ENCODE results near the gene CLIP2. TPM values are rescaled to one million over a fixed set of nuclear protein-coding genes. Genes with fewer than 3 reads are reported as not detected.

CLIP2 gene
- polyA plus RNA-seq, 1 donor from 2014 or later: 25.7 TPM

DNA sequence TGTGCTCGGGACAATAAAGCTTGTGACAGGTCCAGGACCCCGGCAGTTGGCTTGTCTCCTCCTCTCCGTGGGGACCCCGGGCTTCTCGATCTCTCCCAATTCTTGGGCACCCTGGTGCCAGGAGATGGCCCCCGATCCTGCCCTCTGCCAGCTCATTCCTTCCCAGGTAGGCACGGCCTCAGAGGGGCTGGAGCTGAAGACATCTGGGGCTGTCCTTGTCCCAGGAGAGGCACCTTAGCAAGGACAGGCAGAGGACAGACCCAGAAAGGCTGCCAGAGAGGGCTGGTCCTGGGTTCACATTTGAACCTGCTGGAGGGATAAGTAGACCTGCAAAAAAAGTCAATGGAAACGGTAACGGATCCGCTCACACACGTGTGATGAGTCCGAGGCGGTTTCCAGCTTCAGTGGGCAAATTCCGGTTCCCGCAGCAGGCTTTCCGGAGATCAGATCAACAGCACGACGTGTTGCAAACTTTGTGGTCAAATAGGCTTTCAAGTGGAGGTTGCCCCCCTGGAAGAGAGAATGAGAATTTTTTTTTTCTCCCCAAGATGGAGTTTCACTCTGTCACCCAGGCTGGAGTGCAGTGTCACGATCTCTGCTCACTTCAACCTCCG is 116.8 kb downstream of the CLIP2 start:
- no peaks in the 10 kb centered on the region for H3K36me3 ChIP-seq (ENCODE audit: insufficient read depth, low read length)
- H3K4me3 ChIP-seq (ENCODE audit: low read length): no peak overlapping the region
- H4K20me1 ChIP-seq (ENCODE audit: insufficient read depth): no peaks in the 10 kb centered on the region
- no peak overlapping the region for H3K4me2 ChIP-seq (ENCODE audit: low read length)
- H3K27ac ChIP-seq (ENCODE audit: low read length): no peak overlapping the region
- H3F3A ChIP-seq (ENCODE audit: insufficient read depth, low read length, poor library complexity, severe bottlenecking): no peaks in the 10 kb centered on the region
- no peaks in the 10 kb centered on the region for H3K9me3 ChIP-seq (ENCODE audit: low read length)
- TF ChIP-seq REST (IDR thresholded peaks at IDR 0.05; ENCODE audit: borderline replicate concordance) (no peak), RAD21 (conservative IDR thresholded peaks at IDR 0.05) (no peak)
- H3K79me2 ChIP-seq (replicated peaks; ENCODE audit: insufficient read depth, low read length): no peaks in the 10 kb centered on the region
- H3K9me2 ChIP-seq (ENCODE audit: insufficient read depth, low read length): no peaks in the 10 kb centered on the region
- no peaks in the 10 kb centered on the region for H3K27me3 ChIP-seq (ENCODE audit: insufficient read depth, low read depth, low read length)
- no peak overlapping the region for H2AFZ ChIP-seq (ENCODE audit: low read depth, low read length)
- H3K9ac ChIP-seq (ENCODE audit: low read length): no peak overlapping the region

DNA sequence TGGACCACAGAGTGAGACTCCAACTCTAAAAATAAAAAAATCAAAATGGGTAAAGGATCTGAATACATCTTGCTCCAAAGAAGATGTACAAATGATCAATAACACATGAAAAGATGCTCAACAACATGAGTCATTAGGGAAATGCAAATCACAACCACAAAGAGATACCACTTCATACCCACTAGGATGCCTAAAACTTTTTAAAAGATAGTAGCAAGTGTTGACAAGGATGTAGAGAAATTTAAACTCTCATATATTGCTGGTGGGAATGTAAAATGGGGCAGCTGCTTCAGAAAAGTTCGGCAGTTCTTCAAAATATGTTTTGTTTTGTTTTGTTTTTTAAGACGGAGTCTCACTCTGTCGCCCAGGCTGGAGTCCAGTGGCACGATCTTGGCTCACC is 118.8 kb downstream of the CLIP2 start:
- Histone ChIP-seq H3K79me2 (replicated peaks; ENCODE audit: insufficient read depth, low read length) (no peaks in the 10 kb centered on the region), H3F3A (ENCODE audit: insufficient read depth, low read length, poor library complexity, severe bottlenecking) (no peaks in the 10 kb centered on the region), H3K27ac (ENCODE audit: low read length) (no peak overlapping the region), H3K27me3 (ENCODE audit: insufficient read depth, low read depth, low read length) (no peaks in the 10 kb centered on the region), H3K4me3 (ENCODE audit: low read length) (no peak overlapping the region), H3K4me2 (ENCODE audit: low read length) (no peak overlapping the region), H3K36me3 (ENCODE audit: insufficient read depth, low read length) (no peaks in the 10 kb centered on the region), H4K20me1 (ENCODE audit: insufficient read depth) (no peaks in the 10 kb centered on the region), H3K9ac (ENCODE audit: low read length) (no peak overlapping the region), H3K9me2 (ENCODE audit: insufficient read depth, low read length) (no peaks in the 10 kb centered on the region), H2AFZ (ENCODE audit: low read depth, low read length) (no peak overlapping the region), H3K9me3 (ENCODE audit: low read length) (no peaks in the 10 kb centered on the region)
- TF ChIP-seq RAD21 (conservative IDR thresholded peaks at IDR 0.05) (no peak), REST (IDR thresholded peaks at IDR 0.05; ENCODE audit: borderline replicate concordance) (no peak), EP300 (conservative IDR thresholded peaks at IDR 0.05; ENCODE audit: poor library complexity, severe bottlenecking) (no peak), CTCF (IDR thresholded peaks at IDR 0.05; ENCODE audit: poor library complexity, severe bottlenecking) (no peak), SMC3 (conservative IDR thresholded peaks at IDR 0.05; ENCODE audit: poor library complexity) (no peak), MXI1 (conservative IDR thresholded peaks at IDR 0.05; ENCODE audit: poor library complexity, severe bottlenecking) (no peak), EZH2 (IDR thresholded peaks at IDR 0.05; ENCODE audit: borderline replicate concordance, insufficient read depth, low read length, poor library complexity, severe bottlenecking) (no peak), TAF1 (IDR thresholded peaks at IDR 0.05; ENCODE audit: low read depth) (no peak), POLR2AphosphoS5 (IDR thresholded peaks at IDR 0.05) (no peak)

All from neural cell (in vitro differentiated cells).